Esophagus muscularis mucosa (tissue), 4 donors: ENCODE measurements around the gene KCNJ16.

Experiments
- CTCF ChIP-seq, 3 experiments: fragments of 200-600 bp in 2 of 3; fragments of 450-650 bp in 1 of 3; sonication (generic) in 2 of 3; IDR thresholded peaks; one replicate each; pipeline ENCODE4 v1.5.1; 2017 to 2019; ENCODE audit warnings: antibody characterized with exemption in 3 of 3, mild to moderate bottlenecking in 2 of 3, moderate library complexity in 1 of 3
- EP300 ChIP-seq: sonication (generic); formaldehyde crosslinking; IDR thresholded peaks from one replicate; pipeline ENCODE4 v1.6.1; 2017; ENCODE audit warnings: antibody characterized with exemption
- POLR2A ChIP-seq: fragments of 450-650 bp; IDR thresholded peaks from one replicate; pipeline ENCODE4 v1.6.1; 2017; ENCODE audit warnings: antibody characterized with exemption, moderate library complexity, mild to moderate bottlenecking, low read depth

DNA sequence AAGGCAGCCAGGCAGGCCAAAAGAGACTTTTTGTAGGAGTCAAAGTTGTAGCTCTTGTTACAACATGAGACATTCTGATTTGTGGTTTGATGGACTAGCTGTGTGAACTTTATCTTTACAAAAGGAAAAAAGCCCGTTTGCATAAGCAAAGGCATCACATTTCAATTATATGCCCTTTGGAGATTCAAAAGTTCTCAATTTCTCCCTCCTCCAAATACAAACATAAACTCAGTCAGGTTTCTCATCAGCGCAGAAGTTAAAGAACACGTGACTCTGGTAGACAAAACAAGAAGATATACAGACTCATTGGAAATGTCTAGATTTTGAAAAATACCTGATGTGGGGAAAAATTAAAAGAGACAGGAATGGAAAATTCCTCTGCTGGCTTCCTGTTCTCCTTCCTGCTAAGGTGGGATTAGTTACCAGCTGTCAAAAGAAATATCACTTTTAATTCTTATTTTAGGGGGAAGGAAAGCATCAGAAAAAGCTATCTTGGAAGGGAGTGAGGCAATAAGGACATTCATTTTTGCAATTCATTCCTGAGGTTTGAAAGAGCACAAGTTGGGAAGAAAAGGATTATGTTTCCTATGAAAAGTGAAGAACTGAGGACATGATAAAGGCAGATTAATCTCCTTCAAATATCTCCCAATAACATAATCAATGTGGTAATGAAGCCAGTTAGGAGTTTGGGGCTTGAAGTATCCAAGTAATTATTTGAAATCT is 4.6 kb upstream of the KCNJ16 start:
- TF ChIP-seq CTCF (IDR thresholded peaks at IDR 0.05) (no peak), POLR2A (no peak), EP300 (no peak)
